Stimulated activated CD8-positive, alpha-beta memory T cell treated with anti-CD3 and anti-CD28 coated beads, Interleukin-15, amount 100 ng/mL, for 24 hours (primary cell): ENCODE measurements around the gene PPFIBP2.

ENCODE experiments used
- DNase-seq: peaks from one replicate; pipeline ENCODE4 v3.0.0-alpha.2; 2020; ENCODE audit warnings: low read depth

The PPFIBP2 gene

DNA sequence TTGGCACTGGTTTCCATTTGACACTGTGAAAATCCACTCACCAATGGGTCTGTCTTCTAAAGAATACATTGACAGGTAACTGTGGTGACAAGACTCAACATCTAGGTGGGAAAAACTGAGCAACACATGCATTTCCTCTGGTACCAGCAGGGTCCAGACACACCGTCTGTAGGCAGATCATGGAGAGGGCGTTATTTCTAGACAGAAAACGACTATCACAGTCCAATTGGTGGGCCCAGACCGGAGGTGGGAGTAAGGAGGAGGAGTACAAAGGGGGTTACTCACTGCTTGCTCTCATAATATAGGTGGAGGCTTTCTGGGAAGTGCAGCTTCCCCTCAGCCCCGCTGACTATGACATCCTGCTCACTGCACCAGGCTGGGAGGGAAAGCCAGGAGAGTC lies 182.6 kb downstream of the PPFIBP2 start:
- no peak for DNase-seq
